ENCODE data around the gene PPP2R5C. TPM values are rescaled to one million over a fixed set of nuclear protein-coding genes. Genes with fewer than 3 reads are reported as not detected.
A peak's percentile ranks its signal among the peaks of the same experiment; 100 is the strongest.

The PPP2R5C gene
- total and polyA plus RNA-seq, 9 of the 15 experiments (the other 6 are each of a cell fraction or from before 2014, with no cell fraction given), result 284 to 617 (median 395) TPM

DNA sequence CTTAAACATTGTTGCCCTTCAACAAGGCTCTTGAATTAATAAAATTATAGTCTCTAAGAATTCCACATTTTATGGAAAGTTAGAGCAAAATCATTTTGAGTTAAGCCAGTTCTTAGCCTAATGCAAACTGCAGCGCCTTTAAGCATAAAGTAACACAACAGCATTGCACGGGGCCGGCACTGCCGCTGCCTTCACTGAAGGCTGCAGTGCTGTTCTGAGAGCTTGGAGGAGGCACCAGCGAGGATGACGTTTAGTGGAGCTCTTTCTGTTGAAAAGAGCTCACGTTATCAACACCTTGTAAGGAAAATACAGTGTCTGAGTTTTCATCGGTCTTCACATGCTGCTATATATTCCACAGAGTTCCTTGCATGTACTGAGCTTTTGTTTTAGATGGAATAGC, 164.6 kb downstream of the PPP2R5C start:
- CTCF ChIA-PET (ENCODE audit: low intra/inter-chr PET ratio), result interaction anchor here (0.7 kb wide), 1 partner anchor 1641 kb away, joined by 3 read pairs; no protein-coding TSS in a partner anchor

More for the DNA sequence above, 164.6 kb downstream of the PPP2R5C start:
- H3K4me2 ChIP-seq (ENCODE audit: insufficient read depth, low read length), result no peak overlapping the region
- no peaks in the 10 kb centered on the region for H3K9me3 ChIP-seq (replicated peaks; ENCODE audit: control insufficient read depth, insufficient read depth, low read depth, low read length)
- H3K4me1 ChIP-seq (replicated peaks in 1 of 2; ENCODE audit: control insufficient read depth in 2 of 2, insufficient read depth in 2 of 2, low read length in 2 of 2), result peaks cover 23 to 25% of the 10 kb centered on the region in 2 experiments; a peak in 4 of 5 replicates
- POLR2A ChIA-PET, result interaction anchor here (0.6 to 2.4 kb wide), 4 partner anchors 8 to 19 kb away, joined by 3 to 10 read pairs (median 4); no protein-coding TSS in a partner anchor
- no peaks in the 10 kb centered on the region for H3K27me3 ChIP-seq (ENCODE audit: control insufficient read depth in 2 of 2, insufficient read depth in 2 of 2, low read length in 2 of 2)
- no peaks in the 10 kb centered on the region for H3K9me1 ChIP-seq (ENCODE audit: control insufficient read depth, insufficient read depth, low read length)
- WGBS (ENCODE audit: insufficient coverage, low coverage, missing lambda C conversion rate), result 5% methylated on average over 8 of the region's 8 CpGs
- FAIRE-seq, result peak; percentile 48
- BruUV-seq (replicated peaks), result no TSS peak
- TF ChIP-seq GABPA (tag; conservative IDR thresholded peaks at IDR 0.05; ENCODE audit: low read depth), result no peak
- TF ChIP-seq ZNF133 (CRISPR knock-in tag; IDR thresholded peaks at IDR 0.05), result no peak
- TF ChIP-seq, protein P1, sequence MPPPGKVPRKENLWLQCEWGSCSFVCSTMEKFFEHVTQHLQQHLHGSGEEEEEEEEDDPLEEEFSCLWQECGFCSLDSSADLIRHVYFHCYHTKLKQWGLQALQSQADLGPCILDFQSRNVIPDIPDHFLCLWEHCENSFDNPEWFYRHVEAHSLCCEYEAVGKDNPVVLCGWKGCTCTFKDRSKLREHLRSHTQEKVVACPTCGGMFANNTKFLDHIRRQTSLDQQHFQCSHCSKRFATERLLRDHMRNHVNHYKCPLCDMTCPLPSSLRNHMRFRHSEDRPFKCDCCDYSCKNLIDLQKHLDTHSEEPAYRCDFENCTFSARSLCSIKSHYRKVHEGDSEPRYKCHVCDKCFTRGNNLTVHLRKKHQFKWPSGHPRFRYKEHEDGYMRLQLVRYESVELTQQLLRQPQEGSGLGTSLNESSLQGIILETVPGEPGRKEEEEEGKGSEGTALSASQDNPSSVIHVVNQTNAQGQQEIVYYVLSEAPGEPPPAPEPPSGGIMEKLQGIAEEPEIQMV (tag; conservative IDR thresholded peaks at IDR 0.05; ENCODE audit: low read depth), result no peak
- no peak for TF ChIP-seq DIDO1 (tag; IDR thresholded peaks at IDR 0.05; ENCODE audit: low read depth)
- no peak for TF ChIP-seq KDM1A (IDR thresholded peaks at IDR 0.05)
- TF ChIP-seq ILK (tag; IDR thresholded peaks at IDR 0.05; ENCODE audit: borderline replicate concordance, low read depth), result no peak
- no peak for TF ChIP-seq CBX8 (IDR thresholded peaks at IDR 0.05; ENCODE audit: borderline replicate concordance, extremely low read depth, low read depth, low read length, poor library complexity, severe bottlenecking)
- no peak for TF ChIP-seq TAF7 (tag; IDR thresholded peaks at IDR 0.05)
- TF ChIP-seq HEY1 (CRISPR knock-in tag; IDR thresholded peaks at IDR 0.05; ENCODE audit: borderline replicate concordance), result no peak
- TF ChIP-seq KHSRP (IDR thresholded peaks at IDR 0.05), result no peak
- TF ChIP-seq ELF2 (CRISPR knock-in tag; IDR thresholded peaks at IDR 0.05), result no peak
- TF ChIP-seq, protein P2, sequence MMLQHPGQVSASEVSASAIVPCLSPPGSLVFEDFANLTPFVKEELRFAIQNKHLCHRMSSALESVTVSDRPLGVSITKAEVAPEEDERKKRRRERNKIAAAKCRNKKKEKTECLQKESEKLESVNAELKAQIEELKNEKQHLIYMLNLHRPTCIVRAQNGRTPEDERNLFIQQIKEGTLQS (IDR thresholded peaks at IDR 0.05), result no peak
- TF ChIP-seq, protein P2 (CRISPR knock-in tag; conservative IDR thresholded peaks at IDR 0.05), result no peak
- TF ChIP-seq NFE2L1 (tag; IDR thresholded peaks at IDR 0.05; ENCODE audit: borderline replicate concordance, low read depth), result no peak
- TF ChIP-seq, protein P3, sequence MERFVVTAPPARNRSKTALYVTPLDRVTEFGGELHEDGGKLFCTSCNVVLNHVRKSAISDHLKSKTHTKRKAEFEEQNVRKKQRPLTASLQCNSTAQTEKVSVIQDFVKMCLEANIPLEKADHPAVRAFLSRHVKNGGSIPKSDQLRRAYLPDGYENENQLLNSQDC (CRISPR knock-in tag; IDR thresholded peaks at IDR 0.05), result no peak
- H4K20me1 ChIP-seq (replicated peaks; ENCODE audit: control insufficient read depth, insufficient read depth, low read length), result no peaks in the 10 kb centered on the region
- peak overlapping the region; percentile 10; the same call in 1 of the 2 replicates for H2AFZ ChIP-seq (ENCODE audit: low read depth, low read length)
- peak overlapping the region; percentile 29; the same call in 1 of the 3 replicates for H3K27ac ChIP-seq (ENCODE audit: extremely low read depth, low read depth, low read length)
- no peak overlapping the region for H3K4me3 ChIP-seq
- in situ Hi-C loops (cut with MboI) (no loop called here), intact Hi-C loops (cut with micrococcal nuclease) (no loop called here)
- no peaks in the 10 kb centered on the region for H3K79me2 ChIP-seq (ENCODE audit: control insufficient read depth, insufficient read depth, low read length)
- H3K36me3 ChIP-seq (ENCODE audit: control insufficient read depth, insufficient read depth, low read length), result peaks cover 38% of the 10 kb centered on the region; the same call in 2 of the 3 replicates
- ATAC-seq, result peak; percentile 73
- DNase-seq (ENCODE audit: extremely low read depth in 1 of 4, low spot score in 3 of 4), result peak in 2 of 4 experiments; percentile 22 to 64
- H3K9ac ChIP-seq (ENCODE audit: insufficient read depth in 1 of 2, low read depth in 2 of 2, low read length in 2 of 2), result no peak overlapping the region; a peak in 1 of 4 replicates
